Activated CD8-positive, alpha-beta T cell treated with anti-CD3 and anti-CD28 coated beads for 36 hours (primary cell): ENCODE data around the gene KRT86. TPM values are rescaled to one million over a fixed set of nuclear protein-coding genes. Genes with fewer than 3 reads are reported as not detected.

ENCODE experiments used
- ATAC-seq: fragments of 200-7000 bp; cut with Tn5 transposase; one replicate; pipeline ENCODE4 v1.10.0; 2021; ENCODE audit warnings: mild to moderate bottlenecking, moderate library complexity
- CTCF ChIA-PET: fragments of 350-600 bp; sonication (Branson Sonifier 250); formaldehyde crosslinking; loops from one replicate; lab custom pipeline; 2021; ENCODE audit warnings: antibody characterized with exemption; lab: Charles Lee
- POLR2A ChIA-PET: fragments of 350-600 bp; sonication (Branson Sonifier 250); formaldehyde crosslinking; loops from one replicate; lab custom pipeline; 2021; ENCODE audit warnings: antibody characterized with exemption; lab: Charles Lee
- DNase-seq: peaks from one replicate; pipeline ENCODE4 v3.0.0-alpha.2; 2020
- H3K27ac Mint-ChIP-seq: one replicate; pipeline ENCODE4 v1.8.0; 2021; ENCODE audit warnings: mild to moderate bottlenecking, mixed read lengths
- H3K27me3 Mint-ChIP-seq: one replicate; pipeline ENCODE4 v1.8.0; 2021; ENCODE audit warnings: mixed read lengths
- H3K36me3 Mint-ChIP-seq: one replicate; pipeline ENCODE4 v1.8.0; 2021; ENCODE audit warnings: low read depth, mixed read lengths
- H3K4me1 Mint-ChIP-seq: one replicate; pipeline ENCODE4 v1.8.0; 2021; ENCODE audit warnings: low read depth, mixed read lengths
- H3K4me3 Mint-ChIP-seq: one replicate; pipeline ENCODE4 v1.8.0; 2021; ENCODE audit warnings: mild to moderate bottlenecking, moderate library complexity, mixed read lengths
- H3K9me3 Mint-ChIP-seq: one replicate; pipeline ENCODE4 v1.8.0; 2021; ENCODE audit warnings: mixed read lengths
- intact Hi-C: fragments of 100-400 bp; cut with micrococcal nuclease; formaldehyde crosslinking; loops from one replicate; pipeline ENCODE4 v1.10.0; 2022
- total RNA-seq, 2 experiments: library from RNA; stranded (reverse); gene quantifications; one replicate each; pipeline ENCODE4 v1.2.3, GENCODE V29; 2021
- TF ChIP-seq, protein P1 (sequence below): fragments of 200-600 bp; IDR thresholded peaks from one replicate; pipeline ENCODE4 v1.8.0; 2022; ENCODE audit warnings: antibody characterized with exemption, mild to moderate bottlenecking

Gene KRT86
- total RNA-seq, 2 experiments from 2014 or later, result not detected

DNA sequence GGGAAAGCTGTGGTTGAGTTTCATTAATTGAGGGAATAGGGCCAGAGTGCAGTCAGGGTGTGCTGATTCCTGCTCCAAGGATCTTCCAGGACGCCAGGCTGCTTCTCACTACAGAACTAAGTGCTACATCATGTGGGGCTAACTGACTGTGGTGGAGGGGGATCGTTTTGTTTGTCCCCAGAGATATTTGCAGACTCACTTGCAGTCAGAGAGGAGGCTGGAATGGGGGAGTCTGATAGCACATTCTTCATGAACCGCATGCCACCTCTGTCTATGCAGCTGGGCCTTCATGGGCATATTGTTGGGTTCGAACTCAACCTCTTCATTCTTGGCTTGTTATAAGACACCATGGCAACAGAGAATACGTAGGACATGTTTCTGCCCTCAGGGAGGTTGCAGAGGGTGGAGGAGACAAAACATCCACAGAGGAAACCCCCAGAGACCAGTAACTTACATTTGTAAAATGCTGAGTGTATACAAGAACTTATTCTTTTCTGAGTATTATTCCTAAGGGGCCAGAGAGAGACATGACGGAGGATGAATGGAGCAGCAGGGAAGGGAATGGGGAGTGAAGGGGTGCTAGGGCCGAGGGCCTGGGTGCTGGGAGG lies 28.4 kb upstream of the KRT86 start:
- Mint-ChIP-seq H3K9me3 (no peaks in the 10 kb centered on the region), H3K27ac (no peak overlapping the region), H3K36me3 (no peaks in the 10 kb centered on the region), H3K4me3 (no peak overlapping the region), H3K4me1 (peaks cover 28% of the 10 kb centered on the region), H3K27me3 (peaks cover 17% of the 10 kb centered on the region)
- POLR2A ChIA-PET, result interaction anchor here (0.7 kb wide), 1 partner anchor 9 kb away, joined by 3 read pairs; no protein-coding TSS in a partner anchor
- intact Hi-C loops, result no loop called here
- TF ChIP-seq, protein P1, sequence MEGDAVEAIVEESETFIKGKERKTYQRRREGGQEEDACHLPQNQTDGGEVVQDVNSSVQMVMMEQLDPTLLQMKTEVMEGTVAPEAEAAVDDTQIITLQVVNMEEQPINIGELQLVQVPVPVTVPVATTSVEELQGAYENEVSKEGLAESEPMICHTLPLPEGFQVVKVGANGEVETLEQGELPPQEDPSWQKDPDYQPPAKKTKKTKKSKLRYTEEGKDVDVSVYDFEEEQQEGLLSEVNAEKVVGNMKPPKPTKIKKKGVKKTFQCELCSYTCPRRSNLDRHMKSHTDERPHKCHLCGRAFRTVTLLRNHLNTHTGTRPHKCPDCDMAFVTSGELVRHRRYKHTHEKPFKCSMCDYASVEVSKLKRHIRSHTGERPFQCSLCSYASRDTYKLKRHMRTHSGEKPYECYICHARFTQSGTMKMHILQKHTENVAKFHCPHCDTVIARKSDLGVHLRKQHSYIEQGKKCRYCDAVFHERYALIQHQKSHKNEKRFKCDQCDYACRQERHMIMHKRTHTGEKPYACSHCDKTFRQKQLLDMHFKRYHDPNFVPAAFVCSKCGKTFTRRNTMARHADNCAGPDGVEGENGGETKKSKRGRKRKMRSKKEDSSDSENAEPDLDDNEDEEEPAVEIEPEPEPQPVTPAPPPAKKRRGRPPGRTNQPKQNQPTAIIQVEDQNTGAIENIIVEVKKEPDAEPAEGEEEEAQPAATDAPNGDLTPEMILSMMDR, result no peak
- DNase-seq (no peak), ATAC-seq (no peak)
- CTCF ChIA-PET, result interaction anchor here (1.1 to 2.2 kb wide), 2 partner anchors 24 to 34 kb away, joined by 4 to 9 read pairs; no protein-coding TSS in a partner anchor

- ATAC-seq, result no peak
- no peaks in the 10 kb centered on the region for H3K9me3 Mint-ChIP-seq
- CTCF ChIA-PET, result interaction anchor here (1.7 to 2.2 kb wide), 2 partner anchors 32 to 33 kb away, joined by 5 to 9 read pairs; no protein-coding TSS in a partner anchor
- H3K36me3 Mint-ChIP-seq, result no peaks in the 10 kb centered on the region
- peaks cover 35% of the 10 kb centered on the region for H3K4me1 Mint-ChIP-seq
- peaks cover 19% of the 10 kb centered on the region for H3K27me3 Mint-ChIP-seq
- intact Hi-C loops, result no loop called here
- no peak overlapping the region for H3K4me3 Mint-ChIP-seq
- POLR2A ChIA-PET, result interaction anchor here (0.9 to 1.5 kb wide), 2 partner anchors 10 to 18 kb away, joined by 3 read pairs; no protein-coding TSS in a partner anchor
- TF ChIP-seq, protein P1, result no peak
- DNase-seq, result no peak
- no peak overlapping the region for H3K27ac Mint-ChIP-seq
These were observed 27.5 kb upstream of the KRT86 start for GRCh38 chr12:52246720-52247621.

DNA sequence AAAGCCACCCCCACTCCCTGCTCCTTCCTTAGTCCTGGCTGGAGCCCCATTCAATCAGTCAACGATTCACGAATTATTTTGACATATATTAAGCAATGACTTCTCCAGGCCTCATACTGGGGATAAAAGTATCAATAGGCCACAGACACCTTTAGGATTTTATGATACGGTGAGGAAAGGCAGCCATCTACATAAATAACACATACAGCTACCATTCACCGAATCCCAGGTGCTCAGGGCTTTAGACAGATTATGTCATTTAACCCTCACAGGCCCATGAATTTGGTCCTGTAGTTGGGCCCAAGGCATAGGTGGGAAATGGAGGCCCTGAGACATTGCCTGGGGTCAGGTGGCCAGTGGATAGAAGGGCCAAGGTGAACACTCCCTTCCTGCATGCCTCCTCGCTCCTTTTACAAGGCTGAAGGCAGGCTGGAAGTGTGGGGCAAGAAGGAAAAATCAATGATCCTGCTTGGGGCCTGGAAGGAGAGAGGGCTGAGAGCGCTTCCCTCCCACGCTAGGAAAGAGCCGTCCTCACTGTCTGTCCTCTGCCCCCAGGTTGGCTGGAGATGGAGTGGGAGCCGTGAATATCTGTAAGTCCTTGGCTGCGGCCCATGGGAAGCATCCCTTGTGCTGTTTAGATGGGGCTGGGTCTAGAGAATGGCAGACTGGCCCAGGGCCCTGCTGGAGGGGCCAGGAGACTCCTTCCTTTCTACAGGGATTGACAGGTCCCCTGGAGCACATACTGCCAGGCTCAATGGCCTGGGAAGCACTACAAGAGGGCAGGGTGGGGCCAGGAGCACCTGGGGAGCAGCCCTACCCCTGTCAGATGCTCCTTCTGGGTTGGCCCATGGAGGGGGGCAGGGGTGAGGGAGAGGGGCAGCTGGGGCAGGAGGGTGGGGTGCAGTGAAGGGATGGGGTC lies 26.6 kb upstream of the KRT86 start:
- Mint-ChIP-seq H3K27ac (no peak overlapping the region), H3K9me3 (no peaks in the 10 kb centered on the region), H3K4me3 (no peak overlapping the region), H3K4me1 (peaks cover 36% of the 10 kb centered on the region), H3K36me3 (no peaks in the 10 kb centered on the region), H3K27me3 (peaks cover 18% of the 10 kb centered on the region)
- CTCF ChIA-PET, result interaction anchor here (1.7 kb wide), 1 partner anchor 31 kb away, joined by 5 read pairs; no protein-coding TSS in a partner anchor
- intact Hi-C loops, result no loop called here
- POLR2A ChIA-PET, result interaction anchor here (0.9 to 1.5 kb wide), 2 partner anchors 11 to 18 kb away, joined by 3 read pairs; no protein-coding TSS in a partner anchor
- ATAC-seq, result no peak
- TF ChIP-seq, protein P1, result no peak
- no peak for DNase-seq

GRCh38 chr12:52248541-52249461 lies 25.6 kb upstream of the KRT86 start:
- DNase-seq (no peak), ATAC-seq (no peak)
- CTCF ChIA-PET, result interaction anchor here (1.7 to 3.1 kb wide), 2 partner anchors 30 to 31 kb away, joined by 5 to 14 read pairs; no protein-coding TSS in a partner anchor
- Mint-ChIP-seq H3K27me3 (peaks cover 20% of the 10 kb centered on the region), H3K9me3 (no peaks in the 10 kb centered on the region), H3K36me3 (no peaks in the 10 kb centered on the region), H3K4me3 (no peak overlapping the region), H3K27ac (no peak overlapping the region), H3K4me1 (peaks cover 28% of the 10 kb centered on the region)
- intact Hi-C loops, result no loop called here
- POLR2A ChIA-PET, result no interaction called here
- TF ChIP-seq, protein P1, result no peak
